Activated CD4-positive, CD25-positive, alpha-beta regulatory T cell (primary cell): ENCODE data around the gene ANKRD61.
"Not testable (repeated sequence)": the region's sequence is repeated elsewhere in the genome, so short reads cannot be mapped to it uniquely, and the experiment has no call there.

Experiments used
- DNase-seq, 4 experiments: peaks; one replicate each; lab custom pipeline; 2025; lab: John Stamatoyannopoulos, UW

ANKRD61 gene

GRCh38 chr7:6031567-6031966, 391 bp downstream of the ANKRD61 start:
- no peak for DNase-seq

- no peak for DNase-seq
Measured at GRCh38 chr7:6032167-6032566, 991 bp downstream of the ANKRD61 start.

GRCh38 chr7:6032641-6033040, 1.5 kb downstream of the ANKRD61 start:
- no peak for DNase-seq

- DNase-seq, result no peak
Measured at GRCh38 chr7:6035165-6035564, 4.0 kb downstream of the ANKRD61 start.

- no peak for DNase-seq
Measured at GRCh38 chr7:6035686-6036085, 4.5 kb downstream of the ANKRD61 start.

GRCh38 chr7:6049780-6050179, 18.6 kb downstream of the ANKRD61 start:
- no peak for DNase-seq

GRCh38 chr7:6051185-6051584, 20.0 kb downstream of the ANKRD61 start:
- not testable (repeated sequence) for DNase-seq

GRCh38 chr7:6056616-6057015, 25.4 kb downstream of the ANKRD61 start:
- DNase-seq, result no peak

- DNase-seq, result no peak
Measured at GRCh38 chr7:6057316-6058129, 26.3 kb downstream of the ANKRD61 start.

- not testable (repeated sequence) for DNase-seq
Measured at GRCh38 chr7:6059941-6060340, 28.8 kb downstream of the ANKRD61 start.

- DNase-seq, result no peak
Measured at GRCh38 chr7:6071406-6071805, 40.2 kb downstream of the ANKRD61 start.

GRCh38 chr7:6074612-6075380, 43.6 kb downstream of the ANKRD61 start:
- no peak for DNase-seq

- DNase-seq, result no peak
Measured at GRCh38 chr7:6078548-6078947, 47.4 kb downstream of the ANKRD61 start.

GRCh38 chr7:6083047-6083446, 51.9 kb downstream of the ANKRD61 start:
- DNase-seq, result not testable (repeated sequence)
